IMR-90 (cell line): ENCODE data around the gene NAGLU. TPM values are rescaled to one million over a fixed set of nuclear protein-coding genes. Genes with fewer than 3 reads are reported as not detected.

Experiments
- ATAC-seq: fragments of 200-7000 bp; cut with Tn5 transposase; 2 replicates; pipeline ENCODE4 v1.9.1; 2020; ENCODE audit warnings: low read depth, mild to moderate bottlenecking, moderate library complexity
- BruUV-seq: library from RNA; stranded (reverse); fragments of 400-500 nt; replicated peaks from 2 replicates; lab custom pipeline; 2021; lab: Mats Ljungman, UMichigan
- CTCF ChIA-PET: fragments of 300-600 bp; formaldehyde crosslinking; extraction: SDS; loops from one replicate; lab custom pipeline; 2021; ENCODE audit warnings: antibody characterized with exemption; lab: Yijun Ruan, JAX
- POLR2A ChIA-PET: fragments of 300-600 bp; sonication (Branson Sonifier 250); formaldehyde crosslinking; loops from one replicate; lab custom pipeline; 2022; ENCODE audit warnings: antibody characterized with exemption; ENCODE audit not compliant: unreplicated experiment; lab: Charles Lee
- DNase-seq: peaks from one replicate; pipeline ENCODE4 v3.0.0; 2013
- H2AFZ ChIP-seq: replicated peaks from 2 replicates; pipeline ENCODE3; 2013; ENCODE audit warnings: low read length, mild to moderate bottlenecking; ENCODE audit not compliant: poor library complexity
- H2AK5ac ChIP-seq: 2 replicates; pipeline ENCODE4 v1.6.1; 2013; ENCODE audit warnings: low read depth, low read length, inconsistent platforms
- H2AK9ac ChIP-seq: replicated peaks from 2 replicates; pipeline ENCODE3; 2013; ENCODE audit warnings: mild to moderate bottlenecking, low read depth, low read length, moderate library complexity; ENCODE audit not compliant: poor library complexity
- H2BK120ac ChIP-seq: 2 replicates; pipeline ENCODE4 v1.6.1; 2013; ENCODE audit warnings: low read depth, low read length, inconsistent platforms
- H2BK15ac ChIP-seq: 3 replicates; pipeline ENCODE4 v1.6.1; 2013; ENCODE audit warnings: low read depth, low read length, inconsistent platforms
- H2BK20ac ChIP-seq: 2 replicates; pipeline ENCODE4 v1.6.1; 2013; ENCODE audit warnings: low read depth, mild to moderate bottlenecking, inconsistent platforms, low read length, moderate library complexity
- H2BK5ac ChIP-seq: 2 replicates; pipeline ENCODE4 v1.6.1; 2013; ENCODE audit warnings: mild to moderate bottlenecking, low read depth, low read length, inconsistent platforms; ENCODE audit not compliant: poor library complexity, severe bottlenecking
- H3K14ac ChIP-seq: replicated peaks from 2 replicates; pipeline ENCODE4 v1.6.1; 2013; ENCODE audit warnings: low read depth, low read length, inconsistent platforms
- H3K18ac ChIP-seq: 2 replicates; pipeline ENCODE4 v1.6.1; 2013; ENCODE audit warnings: low read depth, low read length, control low read depth
- H3K23ac ChIP-seq: 2 replicates; pipeline ENCODE4 v1.6.1; 2013; ENCODE audit warnings: low read depth, low read length, inconsistent platforms
- H3K27ac ChIP-seq: 2 replicates; pipeline ENCODE4 v1.5.1; 2013; ENCODE audit warnings: mild to moderate bottlenecking, control low read depth, low read length; ENCODE audit not compliant: insufficient read depth
- H3K27me3 ChIP-seq: 2 replicates; pipeline ENCODE4 v1.6.1; 2013; ENCODE audit warnings: low read length; ENCODE audit not compliant: control insufficient read depth, insufficient read depth
- H3K36me3 ChIP-seq: 2 replicates; pipeline ENCODE4 v1.6.1; 2013; ENCODE audit warnings: low read length, mixed read lengths; ENCODE audit not compliant: control insufficient read depth, insufficient read depth
- H3K4ac ChIP-seq: 2 replicates; pipeline ENCODE4 v1.6.1; 2013; ENCODE audit warnings: low read depth, low read length, inconsistent platforms
- H3K4me1 ChIP-seq: 2 replicates; pipeline ENCODE4 v1.6.1; 2013; ENCODE audit warnings: low read length, mixed read lengths; ENCODE audit not compliant: control insufficient read depth, insufficient read depth
- H3K4me2 ChIP-seq: 2 replicates; pipeline ENCODE4 v1.6.1; 2013; ENCODE audit warnings: low read depth, mild to moderate bottlenecking, control low read depth, low read length, moderate library complexity
- H3K4me3 ChIP-seq: 2 replicates; pipeline ENCODE4 v1.5.1; 2013; ENCODE audit warnings: low read depth, mild to moderate bottlenecking, control low read depth, low read length, moderate library complexity; ENCODE audit not compliant: insufficient read depth
- H3K56ac ChIP-seq: 2 replicates; pipeline ENCODE4 v1.6.1; 2013; ENCODE audit warnings: low read length, inconsistent platforms; ENCODE audit not compliant: insufficient read depth; ENCODE audit errors: extremely low read depth
- H3K79me1 ChIP-seq, 2 experiments: 2 replicates each; pipeline ENCODE4 v1.6.1; 2013; ENCODE audit warnings: low read length in 2 of 2, inconsistent platforms in 1 of 2, low read depth in 1 of 2
- H3K9ac ChIP-seq: 2 replicates; pipeline ENCODE4 v1.6.1; 2013; ENCODE audit warnings: low read depth, low read length, control low read depth
- H3K9me1 ChIP-seq: 2 replicates; pipeline ENCODE4 v1.6.1; 2013; ENCODE audit warnings: low read length, inconsistent platforms; ENCODE audit not compliant: insufficient read depth
- H3K9me3 ChIP-seq: 2 replicates; pipeline ENCODE4 v1.6.1; 2013; ENCODE audit warnings: low read length; ENCODE audit not compliant: control insufficient read depth, insufficient read depth
- H4K20me1 ChIP-seq: 2 replicates; pipeline ENCODE4 v1.6.1; 2013; ENCODE audit warnings: low read length, inconsistent platforms; ENCODE audit not compliant: insufficient read depth
- H4K5ac ChIP-seq: 2 replicates; pipeline ENCODE4 v1.6.1; 2013; ENCODE audit warnings: mild to moderate bottlenecking, low read depth, low read length, control low read depth
- H4K8ac ChIP-seq, 2 experiments: 2 replicates each; pipeline ENCODE4 v1.6.1; 2013; ENCODE audit warnings: low read depth in 2 of 2, low read length in 2 of 2, control low read depth in 1 of 2, inconsistent platforms in 1 of 2
- H4K91ac ChIP-seq: 2 replicates; pipeline ENCODE4 v1.6.1; 2013; ENCODE audit warnings: low read depth, low read length, inconsistent platforms; ENCODE audit not compliant: insufficient read depth
- BHLHE40 ChIP-seq: fragments of 150-350 bp; IDR thresholded peaks from 2 replicates; pipeline ENCODE4 v1.6.1; 2016; ENCODE audit warnings: mild to moderate bottlenecking, low read depth, low read length
- CEBPB ChIP-seq: IDR thresholded peaks from 2 replicates; pipeline ENCODE4 v1.6.1; 2012; ENCODE audit warnings: low read depth, low read length, improper control_type of control experiment
- FOS ChIP-seq: fragments of 150-350 bp; IDR thresholded peaks from 2 replicates; pipeline ENCODE4 v1.6.1; 2016; ENCODE audit warnings: low read depth, low read length
- MAFK ChIP-seq: IDR thresholded peaks from 2 replicates; pipeline ENCODE4 v1.6.1; 2012; ENCODE audit warnings: low read depth, low read length, improper control_type of control experiment
- POLR2A ChIP-seq: IDR thresholded peaks from 2 replicates; pipeline ENCODE4 v1.6.1; 2012; ENCODE audit warnings: mild to moderate bottlenecking, low read depth, low read length
- RAD21 ChIP-seq: IDR thresholded peaks from 2 replicates; pipeline ENCODE4 v1.6.1; 2012; ENCODE audit warnings: low read length, improper control_type of control experiment
- SMC3 ChIP-seq: fragments of 150-350 bp; IDR thresholded peaks from 2 replicates; pipeline ENCODE4 v1.6.1; 2016; ENCODE audit warnings: low read depth, mild to moderate bottlenecking, antibody characterized with exemption, low read length, moderate library complexity
- USF2 ChIP-seq: fragments of 150-350 bp; IDR thresholded peaks from 2 replicates; pipeline ENCODE4 v1.6.1; 2017; ENCODE audit warnings: mild to moderate bottlenecking, antibody characterized with exemption, low read length, low read depth
- WGBS, 2 experiments: methylation state at CpG; one replicate each; pipeline versions ENCODE4 v1.1.5 to v1.1.7; 2013; ENCODE audit warnings: missing lambda C conversion rate in 2 of 2; ENCODE audit not compliant: insufficient read length in 1 of 2; ENCODE audit errors: extremely low coverage in 2 of 2; 5-methylcytosine and 5-hydroxymethylcytosine counted together
- dilution Hi-C: fragments of 300-500 bp; cut with HindIII; formaldehyde crosslinking; loops from one replicate; pipeline ENCODE4 v1.14.3; 2018; ENCODE audit warnings: low sequenced_read_pairs; ENCODE audit not compliant: unreplicated experiment
- in situ Hi-C: fragments of 300-500 bp; cut with MboI; formaldehyde crosslinking; loops from 3 replicates; pipeline ENCODE4 v1.14.3; 2019; ENCODE audit warnings: low sequenced_read_pairs, inconsistent platforms, mixed read lengths
- intact Hi-C: fragments of 100-400 bp; cut with micrococcal nuclease; formaldehyde crosslinking; loops from 2 replicates; pipeline ENCODE4 v1.10.0; 2022
- polyA plus RNA-seq, 3 experiments: library from polyadenylated mRNA; depleted of rRNA; stranded (reverse); fragments of >200 nt; gene quantifications; 2 replicates each; pipeline ENCODE4 v1.2.3, GENCODE V29; 2012; ENCODE audit warnings: low replicate concordance in 1 of 3
- total RNA-seq: library from RNA; depleted of rRNA; stranded (reverse); fragments of >200 nt; gene quantifications from 2 replicates; pipeline ENCODE4 v1.2.3, GENCODE V29; 2012
- TF ChIP-seq, protein P1 (sequence below): conservative IDR thresholded peaks from 2 replicates; pipeline ENCODE4 v1.5.1; 2012; ENCODE audit warnings: mild to moderate bottlenecking, low read depth, low read length, improper control_type of control experiment

Gene NAGLU
- total and polyA plus RNA-seq, 2 of the 4 experiments (the other 2 are of a cell fraction): 6.5 to 29.2 TPM

GRCh38 chr17:42544874-42545283 lies 8.8 kb downstream of the NAGLU start:
- H2BK5ac ChIP-seq: no peak overlapping the region
- BruUV-seq: no TSS peak
- peaks cover 3 to 15% of the 10 kb centered on the region in 2 experiments; a peak in 3 of 4 replicates for H3K79me1 ChIP-seq
- in situ Hi-C loops (no loop called here), dilution Hi-C loops (no loop called here), intact Hi-C loops (no loop called here)
- ATAC-seq (no peak), DNase-seq (no peak)
- peaks cover 11% of the 10 kb centered on the region for H3K9me1 ChIP-seq
- H2BK20ac ChIP-seq: no peak overlapping the region
- no peak overlapping the region for H4K91ac ChIP-seq
- WGBS, 2 experiments: 78% methylated on average over 7 of the region's 8 CpGs; no CpG with 5 or more reads in 1 of the 2 experiments
- CTCF ChIA-PET: no interaction called here
- H3K36me3 ChIP-seq: peaks cover 38% of the 10 kb centered on the region
- POLR2A ChIA-PET: no interaction called here
- H3K27me3 ChIP-seq: no peaks in the 10 kb centered on the region
- H2BK15ac ChIP-seq: no peak overlapping the region
- no peak overlapping the region for H2AK9ac ChIP-seq
- no peak overlapping the region for H3K4ac ChIP-seq
- no peak overlapping the region for H3K4me2 ChIP-seq
- H2BK120ac ChIP-seq: no peak overlapping the region
- no peak for TF ChIP-seq MAFK
- no peak for TF ChIP-seq BHLHE40
- TF ChIP-seq, protein P1, sequence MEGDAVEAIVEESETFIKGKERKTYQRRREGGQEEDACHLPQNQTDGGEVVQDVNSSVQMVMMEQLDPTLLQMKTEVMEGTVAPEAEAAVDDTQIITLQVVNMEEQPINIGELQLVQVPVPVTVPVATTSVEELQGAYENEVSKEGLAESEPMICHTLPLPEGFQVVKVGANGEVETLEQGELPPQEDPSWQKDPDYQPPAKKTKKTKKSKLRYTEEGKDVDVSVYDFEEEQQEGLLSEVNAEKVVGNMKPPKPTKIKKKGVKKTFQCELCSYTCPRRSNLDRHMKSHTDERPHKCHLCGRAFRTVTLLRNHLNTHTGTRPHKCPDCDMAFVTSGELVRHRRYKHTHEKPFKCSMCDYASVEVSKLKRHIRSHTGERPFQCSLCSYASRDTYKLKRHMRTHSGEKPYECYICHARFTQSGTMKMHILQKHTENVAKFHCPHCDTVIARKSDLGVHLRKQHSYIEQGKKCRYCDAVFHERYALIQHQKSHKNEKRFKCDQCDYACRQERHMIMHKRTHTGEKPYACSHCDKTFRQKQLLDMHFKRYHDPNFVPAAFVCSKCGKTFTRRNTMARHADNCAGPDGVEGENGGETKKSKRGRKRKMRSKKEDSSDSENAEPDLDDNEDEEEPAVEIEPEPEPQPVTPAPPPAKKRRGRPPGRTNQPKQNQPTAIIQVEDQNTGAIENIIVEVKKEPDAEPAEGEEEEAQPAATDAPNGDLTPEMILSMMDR: no peak
- TF ChIP-seq RAD21: no peak
- no peak for TF ChIP-seq FOS
- TF ChIP-seq POLR2A: no peak
- TF ChIP-seq CEBPB: no peak
- TF ChIP-seq USF2: no peak
- TF ChIP-seq SMC3: no peak
- no peak overlapping the region for H3K14ac ChIP-seq
- no peak overlapping the region for H2AK5ac ChIP-seq
- no peak overlapping the region for H4K5ac ChIP-seq
- H3K18ac ChIP-seq: no peak overlapping the region
- H3K27ac ChIP-seq: no peak overlapping the region
- H3K56ac ChIP-seq: no peak overlapping the region
- no peak overlapping the region for H4K8ac ChIP-seq
- H3K9me3 ChIP-seq: no peaks in the 10 kb centered on the region
- no peak overlapping the region for H2AFZ ChIP-seq
- H3K9ac ChIP-seq: no peak overlapping the region
- H3K4me3 ChIP-seq: no peak overlapping the region
- H4K20me1 ChIP-seq: no peaks in the 10 kb centered on the region; the same call in 1 of the 2 replicates
- H3K4me1 ChIP-seq: peaks cover 3% of the 10 kb centered on the region; the same call in 1 of the 2 replicates
- no peak overlapping the region for H3K23ac ChIP-seq
